ENCODE data around the gene PI4KB. TPM values are rescaled to one million over a fixed set of nuclear protein-coding genes. Genes with fewer than 3 reads are reported as not detected.

Gene PI4KB
- polyA plus RNA-seq, 1 of the 3 experiments (the other 2 are of a cell fraction), result 62.9 TPM

DNA sequence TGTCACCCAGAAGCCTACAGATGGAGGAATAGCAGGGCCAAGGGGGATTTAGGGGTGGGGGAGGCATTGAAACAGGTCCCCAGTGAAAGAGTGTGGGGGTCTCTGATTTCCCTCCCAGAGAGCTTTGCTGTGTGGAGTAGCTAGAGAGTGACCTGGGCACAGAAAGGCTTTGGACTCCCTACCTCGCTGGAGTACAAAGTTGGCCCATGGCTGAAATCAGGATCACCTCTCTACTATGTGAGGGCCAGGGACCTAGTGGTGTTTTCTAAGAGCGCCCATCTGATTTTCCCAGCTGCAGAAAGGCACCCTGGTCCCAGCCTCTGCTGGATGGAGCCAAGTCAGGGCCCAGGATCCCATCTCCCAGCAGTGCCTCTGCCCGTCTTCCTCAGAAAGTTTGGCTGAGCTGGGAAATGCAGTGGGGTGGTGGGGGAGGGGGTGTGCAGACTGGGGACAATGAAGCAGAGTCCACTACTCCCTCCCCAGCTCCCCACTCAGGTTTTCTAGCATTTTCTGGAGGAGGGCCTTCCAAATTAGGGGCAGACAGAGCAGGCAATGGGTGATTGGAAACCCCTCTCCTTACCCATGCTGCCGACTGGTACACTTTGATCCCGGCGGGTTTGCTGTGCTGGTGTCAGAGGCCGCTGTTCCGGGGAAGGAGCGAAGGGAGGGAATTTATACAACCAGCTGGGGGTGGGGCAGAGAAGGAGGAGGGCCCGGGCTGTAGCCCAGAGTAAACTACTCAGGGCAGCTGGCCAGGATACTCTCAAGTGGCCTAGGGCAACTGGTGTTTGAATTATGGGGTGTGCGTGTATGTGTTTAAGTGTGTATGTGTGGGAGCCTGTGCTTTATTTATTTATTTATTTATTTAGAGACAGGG, 45.1 kb upstream of the PI4KB start, which contains the start of gene SELENBP1:
SELENBP1 (minus strand) TSS at position 648 of the 877 bp plus-strand sequence; CDS start at position 584, 64 bp downstream.
- Histone ChIP-seq H3K79me2 (ENCODE audit: insufficient read depth) (no peaks in the 10 kb centered on the region), H3K4me3 (ENCODE audit: low read depth in 2 of 2, low read length in 1 of 2) (no peak within 1 kb of the TSS), H3K27ac (ENCODE audit: low read depth in 2 of 2, low read length in 1 of 2) (no peak within 1 kb of the TSS), H4K20me1 (ENCODE audit: insufficient read depth) (no peaks in the 10 kb centered on the region), H3F3A (replicated peaks; ENCODE audit: insufficient read depth) (no peaks in the 10 kb centered on the region), H3K9me2 (no peaks in the 10 kb centered on the region), H3K36me3 (replicated peaks in 1 of 2; ENCODE audit: control insufficient read depth in 1 of 2, insufficient read depth in 2 of 2, low read length in 1 of 2) (no peaks in the 10 kb centered on the region), H2AFZ (ENCODE audit: low read depth) (no peak within 1 kb of the TSS), H3K27me3 (ENCODE audit: insufficient read depth) (no peaks in the 10 kb centered on the region), H3K9me3 (no peaks in the 10 kb centered on the region), H3K9ac (no peak within 1 kb of the TSS), H3K4me1 (ENCODE audit: control insufficient read depth in 1 of 2, insufficient read depth in 2 of 2, low read depth in 1 of 2, low read length in 1 of 2) (peaks cover 0 to 15% of the 10 kb centered on the region in 2 experiments; a peak in 1 of 4 replicates), H3K4me2 (no peak within 1 kb of the TSS)
- no peak for DNase-seq
- TF ChIP-seq FOSL2 (IDR thresholded peaks at IDR 0.05; ENCODE audit: borderline replicate concordance, low read depth) (no peak), ELF1 (IDR thresholded peaks at IDR 0.05) (no peak), GABPA (IDR thresholded peaks at IDR 0.05; ENCODE audit: low read depth) (no peak), GATA2 (CRISPR knock-in tag; IDR thresholded peaks at IDR 0.05) (no peak), NFIC (IDR thresholded peaks at IDR 0.05; ENCODE audit: borderline replicate concordance) (no peak), YY1 (IDR thresholded peaks at IDR 0.05; ENCODE audit: low read depth) (no peak)
- TF ChIP-seq, protein P1, sequence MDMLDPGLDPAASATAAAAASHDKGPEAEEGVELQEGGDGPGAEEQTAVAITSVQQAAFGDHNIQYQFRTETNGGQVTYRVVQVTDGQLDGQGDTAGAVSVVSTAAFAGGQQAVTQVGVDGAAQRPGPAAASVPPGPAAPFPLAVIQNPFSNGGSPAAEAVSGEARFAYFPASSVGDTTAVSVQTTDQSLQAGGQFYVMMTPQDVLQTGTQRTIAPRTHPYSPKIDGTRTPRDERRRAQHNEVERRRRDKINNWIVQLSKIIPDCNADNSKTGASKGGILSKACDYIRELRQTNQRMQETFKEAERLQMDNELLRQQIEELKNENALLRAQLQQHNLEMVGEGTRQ (IDR thresholded peaks at IDR 0.05; ENCODE audit: borderline replicate concordance, low read depth, low read length), result no peak
- TF ChIP-seq, protein P2, sequence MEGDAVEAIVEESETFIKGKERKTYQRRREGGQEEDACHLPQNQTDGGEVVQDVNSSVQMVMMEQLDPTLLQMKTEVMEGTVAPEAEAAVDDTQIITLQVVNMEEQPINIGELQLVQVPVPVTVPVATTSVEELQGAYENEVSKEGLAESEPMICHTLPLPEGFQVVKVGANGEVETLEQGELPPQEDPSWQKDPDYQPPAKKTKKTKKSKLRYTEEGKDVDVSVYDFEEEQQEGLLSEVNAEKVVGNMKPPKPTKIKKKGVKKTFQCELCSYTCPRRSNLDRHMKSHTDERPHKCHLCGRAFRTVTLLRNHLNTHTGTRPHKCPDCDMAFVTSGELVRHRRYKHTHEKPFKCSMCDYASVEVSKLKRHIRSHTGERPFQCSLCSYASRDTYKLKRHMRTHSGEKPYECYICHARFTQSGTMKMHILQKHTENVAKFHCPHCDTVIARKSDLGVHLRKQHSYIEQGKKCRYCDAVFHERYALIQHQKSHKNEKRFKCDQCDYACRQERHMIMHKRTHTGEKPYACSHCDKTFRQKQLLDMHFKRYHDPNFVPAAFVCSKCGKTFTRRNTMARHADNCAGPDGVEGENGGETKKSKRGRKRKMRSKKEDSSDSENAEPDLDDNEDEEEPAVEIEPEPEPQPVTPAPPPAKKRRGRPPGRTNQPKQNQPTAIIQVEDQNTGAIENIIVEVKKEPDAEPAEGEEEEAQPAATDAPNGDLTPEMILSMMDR (IDR thresholded peaks at IDR 0.05), result no peak
- WGBS (ENCODE audit: low lambda C conversion rate), result 74% methylated on average over 10 of the region's 11 CpGs
- POLR2A ChIA-PET, result interaction anchor here (0.7 kb wide), 1 partner anchor 27 kb away, joined by 3 read pairs; the partner anchor contains the start of gene PSMB4
- CTCF ChIA-PET, result interaction anchor here (0.6 to 2.7 kb wide), 4 partner anchors 10 to 71 kb away, joined by 3 to 12 read pairs (median 4); partner anchors contain the start of gene PI4KB

GRCh38 chr1:151371370-151372057, 44.3 kb upstream of the PI4KB start:
- ChIA-PET POLR2A (interaction anchor here (0.7 kb wide), 1 partner anchor 28 kb away, joined by 3 read pairs; the partner anchor contains the start of gene PSMB4), CTCF (interaction anchor here (0.6 to 2.7 kb wide), 4 partner anchors 11 to 70 kb away, joined by 3 to 12 read pairs (median 4); partner anchors contain the start of gene PI4KB)
- Histone ChIP-seq H3K27me3 (ENCODE audit: insufficient read depth) (no peaks in the 10 kb centered on the region), H3K9ac (no peak overlapping the region), H3F3A (replicated peaks; ENCODE audit: insufficient read depth) (no peaks in the 10 kb centered on the region), H3K27ac (ENCODE audit: low read depth in 2 of 2, low read length in 1 of 2) (no peak overlapping the region), H3K36me3 (replicated peaks in 1 of 2; ENCODE audit: control insufficient read depth in 1 of 2, insufficient read depth in 2 of 2, low read length in 1 of 2) (no peaks in the 10 kb centered on the region), H3K4me3 (ENCODE audit: low read depth in 2 of 2, low read length in 1 of 2) (no peak overlapping the region), H3K9me2 (no peaks in the 10 kb centered on the region), H4K20me1 (ENCODE audit: insufficient read depth) (no peaks in the 10 kb centered on the region), H3K9me3 (no peaks in the 10 kb centered on the region), H3K4me2 (no peak overlapping the region), H3K4me1 (ENCODE audit: control insufficient read depth in 1 of 2, insufficient read depth in 2 of 2, low read depth in 1 of 2, low read length in 1 of 2) (peaks cover 0 to 15% of the 10 kb centered on the region in 2 experiments; a peak in 1 of 4 replicates), H3K79me2 (ENCODE audit: insufficient read depth) (no peaks in the 10 kb centered on the region), H2AFZ (ENCODE audit: low read depth) (0 out of 2 replicates have a peak overlapping the region, but pooled peaks have one; percentile 16)
- DNase-seq, result peak; percentile 80
- WGBS (ENCODE audit: low lambda C conversion rate), result 38% methylated on average over 9 of the region's 9 CpGs
- TF ChIP-seq MXI1 (IDR thresholded peaks at IDR 0.05; ENCODE audit: low read depth, low read length) (no peak), NFIC (IDR thresholded peaks at IDR 0.05; ENCODE audit: borderline replicate concordance) (peak; percentile 62)
